LNCaP clone FGC (cell line): ENCODE measurements around the gene PAEP.

Experiments used
- DNase-seq: peaks from one replicate; pipeline ENCODE4 v3.0.0-alpha.2; 2011; ENCODE audit warnings: low read depth
- H3K4me3 ChIP-seq: 2 replicates; pipeline ENCODE4 v1.5.1; 2011; ENCODE audit warnings: mild to moderate bottlenecking, low read depth, low read length, control low read depth
- CTCF ChIP-seq: IDR thresholded peaks from 2 replicates; pipeline ENCODE4 v1.5.1; 2012; ENCODE audit warnings: mild to moderate bottlenecking; ENCODE audit not compliant: control insufficient read depth, insufficient read depth; ENCODE audit errors: extremely low read depth

PAEP gene

DNA sequence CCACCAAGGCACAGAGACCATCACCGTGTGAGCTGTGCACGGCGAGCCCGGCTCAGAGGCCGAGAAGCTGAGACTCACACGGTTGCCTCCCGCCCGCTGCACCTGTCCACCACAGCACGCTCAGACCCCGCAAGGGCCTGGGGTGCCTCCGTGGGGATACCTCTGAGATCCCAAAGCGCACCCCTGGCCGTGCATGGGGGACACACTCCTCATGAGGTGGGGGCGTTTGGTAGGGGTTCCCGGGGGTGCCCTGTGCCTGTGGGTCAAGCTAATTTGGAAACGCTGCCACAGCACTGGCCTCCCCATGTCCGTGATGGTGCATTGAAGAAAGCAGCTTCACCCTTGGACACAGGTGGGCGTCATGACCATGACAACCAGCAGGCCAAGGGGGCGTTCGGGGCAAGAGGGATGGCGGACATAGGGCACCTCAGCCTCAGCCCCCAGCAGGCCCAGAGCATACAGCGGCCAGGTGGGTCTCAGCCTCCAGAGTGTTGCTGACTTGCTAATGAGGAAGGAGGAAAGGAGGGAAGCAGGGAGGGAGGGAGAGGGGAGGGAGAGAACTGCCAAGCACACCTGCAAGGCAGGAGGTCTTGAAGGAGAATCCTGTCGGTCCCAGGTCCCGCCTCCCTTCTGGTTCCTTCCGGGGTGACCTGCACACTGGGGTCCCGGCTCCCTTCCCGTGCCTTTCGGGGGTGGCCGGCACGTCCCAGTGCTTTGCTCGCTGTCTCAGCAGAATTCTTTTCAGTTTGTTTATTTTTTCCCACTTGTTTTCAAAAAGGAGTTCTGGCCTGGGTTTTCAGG lies 43.1 kb downstream of the PAEP start:
- no peak for DNase-seq
- no peak overlapping the region for H3K4me3 ChIP-seq
- TF ChIP-seq CTCF, result no peak

DNA sequence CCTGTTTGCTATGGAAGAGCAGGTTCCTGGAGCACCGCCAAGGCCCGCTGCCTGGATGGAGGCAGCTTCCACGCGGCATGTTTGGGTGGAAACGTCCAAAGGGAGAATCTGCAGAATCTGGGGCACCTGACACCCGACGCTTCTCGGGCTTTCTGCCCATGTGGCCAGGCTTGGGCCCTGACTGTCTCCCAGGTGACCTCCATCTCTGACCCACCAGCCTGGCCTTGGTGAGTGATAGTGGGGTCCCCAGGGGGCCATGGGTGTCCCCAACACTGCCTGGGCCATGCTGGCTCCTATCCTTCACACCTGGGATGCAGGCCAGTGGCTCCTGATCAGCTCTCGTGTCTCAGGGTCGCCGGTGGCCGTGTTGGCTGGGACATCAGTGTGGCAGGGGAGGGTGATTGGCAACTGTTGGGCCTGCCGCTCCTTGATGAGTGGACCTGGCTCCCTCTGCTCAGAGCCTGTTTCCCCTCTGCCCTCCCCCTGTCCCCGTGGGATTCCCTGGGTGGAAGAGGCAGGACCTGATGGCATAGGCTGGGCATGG lies 43.8 kb downstream of the PAEP start:
- no peak overlapping the region for H3K4me3 ChIP-seq
- TF ChIP-seq CTCF, result no peak
- no peak for DNase-seq

GRCh38 chr9:135606885-135607259 lies 45.3 kb downstream of the PAEP start:
- TF ChIP-seq CTCF, result no peak
- no peak for DNase-seq
- H3K4me3 ChIP-seq, result no peak overlapping the region

GRCh38 chr9:135607401-135608293 lies 46.1 kb downstream of the PAEP start:
- no peak for TF ChIP-seq CTCF
- no peak for DNase-seq
- H3K4me3 ChIP-seq, result no peak overlapping the region

DNA sequence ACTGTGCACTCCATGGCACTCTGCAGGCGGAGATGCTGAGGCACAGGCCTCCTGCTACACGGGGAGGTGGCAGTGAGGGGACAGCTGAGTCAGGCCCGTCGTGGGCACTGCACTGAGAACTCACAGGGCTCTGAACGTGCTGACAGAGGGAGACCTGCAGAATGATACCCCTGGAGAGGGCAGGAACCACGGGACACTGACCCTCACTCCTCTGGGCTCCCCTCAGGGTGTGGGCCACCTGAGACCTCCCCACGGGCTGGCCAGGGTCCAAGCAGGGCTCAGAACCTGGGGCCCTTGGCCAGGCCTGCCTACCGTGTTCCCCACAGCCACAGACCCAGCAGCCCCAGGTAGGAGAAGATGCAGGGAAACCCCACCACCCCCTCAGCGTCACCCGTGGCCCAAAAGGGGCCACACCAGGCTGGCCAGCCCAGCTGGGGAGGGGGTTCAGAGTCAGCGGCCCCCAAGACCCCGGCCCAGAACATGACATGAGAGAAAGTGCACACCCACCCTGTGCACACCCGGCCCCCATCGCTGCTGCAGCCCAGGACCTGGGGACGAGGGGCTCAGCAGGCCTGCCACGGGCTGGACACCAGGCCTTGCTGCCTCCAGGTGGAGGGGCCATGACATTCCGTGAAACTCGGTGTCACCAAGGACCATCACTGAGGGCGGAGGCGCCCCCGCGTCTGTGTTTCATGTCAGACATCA lies 46.9 kb downstream of the PAEP start:
- no peak for DNase-seq
- H3K4me3 ChIP-seq, result no peak overlapping the region
- no peak for TF ChIP-seq CTCF

GRCh38 chr9:135608999-135609317 lies 47.4 kb downstream of the PAEP start:
- no peak for TF ChIP-seq CTCF
- H3K4me3 ChIP-seq, result no peak overlapping the region
- DNase-seq, result no peak
